GM19099 (cell line): ENCODE measurements around the gene FAT4.

ENCODE experiments used
- POLR2A ChIP-seq: IDR thresholded peaks from 3 replicates; pipeline ENCODE4 v1.6.1; 2011; ENCODE audit warnings: low read depth; ENCODE audit not compliant: insufficient read length; ENCODE audit errors: extremely low read depth

Gene FAT4

GRCh38 chr4:125350470-125351135, 35.8 kb downstream of the FAT4 start:
- no peak for TF ChIP-seq POLR2A

GRCh38 chr4:125352521-125352920, 37.8 kb downstream of the FAT4 start:
- no peak for TF ChIP-seq POLR2A

- TF ChIP-seq POLR2A = no peak
These were observed 38.4 kb downstream of the FAT4 start for GRCh38 chr4:125353131-125353530.

GRCh38 chr4:125355791-125356190, 41.0 kb downstream of the FAT4 start:
- TF ChIP-seq POLR2A = no peak

GRCh38 chr4:125357675-125358074, 42.9 kb downstream of the FAT4 start:
- no peak for TF ChIP-seq POLR2A

GRCh38 chr4:125358453-125358852, 43.7 kb downstream of the FAT4 start:
- no peak for TF ChIP-seq POLR2A

GRCh38 chr4:125359363-125359762, 44.6 kb downstream of the FAT4 start:
- no peak for TF ChIP-seq POLR2A

GRCh38 chr4:125359960-125360634, 45.3 kb downstream of the FAT4 start:
- TF ChIP-seq POLR2A = no peak

GRCh38 chr4:125360727-125361126, 46.0 kb downstream of the FAT4 start:
- TF ChIP-seq POLR2A = no peak
